Measurements from ENCODE around the gene SOX2.

GRCh38 chr3:181752202-181752671 is 40.5 kb downstream of the SOX2 start:
- TF ChIP-seq CTCF (IDR thresholded peaks at IDR 0.05; ENCODE audit: low read depth, low read length) (no peak), EZH2phosphoT487 (IDR thresholded peaks at IDR 0.05; ENCODE audit: low read depth) (no peak)

All from OCI-LY3 (cell line).